Heart left ventricle (tissue), 13 donors: ENCODE measurements around the gene MYBL2.

ENCODE experiments used
- CTCF ChIP-seq, 12 donors: fragments of 200-600 bp; sonication (generic) in 4 of 12; IDR thresholded peaks; one replicate each; pipeline versions ENCODE4 v1.5.0 to v1.8.0; 2018 to 2022; ENCODE audit warnings: antibody characterized with exemption in 12 of 12, mild to moderate bottlenecking in 5 of 12
- POLR2A ChIP-seq, 2 donors: fragments of 450-650 bp; IDR thresholded peaks; one replicate each; pipeline ENCODE4 v1.6.1; 2017; ENCODE audit warnings: antibody characterized with exemption in 2 of 2, mild to moderate bottlenecking in 2 of 2, moderate library complexity in 2 of 2
- donor health status: ischemic (EF 13 %, LVEDD 7.1; RV severe dilation, severe dysfunction).
- donor health status: DM: no; HTN: yes; CAD: no.
- donor health status: DM: no; HTN: no; CAD: no.
- donor health status: ischemic (EF 25% LVEDD 6.9; RV normal size, moderate dysfunction).
- donor health status: ischemic (EF 25% LVEDD 5.7; RV mildly dilated, moderate dysfunction).
- donor health status: ischemic (EF 35%, LVEDD 5.7; RV mildly dilated, moderate dysfunction).
- donor health status: nonischemic (EF 11% LVEDD 7.7; RV severe dilation, severe dysfunction).
- donor health status: DM: yes; HTN: yes; CAD: no.
- donor health status: PGD.
- donor health status: ischemic (EF 29% LVEDD 5.4; RV normal size, mild dysfunction).
- donor health status: nonischemic (EF 23%, LVEDD 6.1; RV moderate dilation, normal function).

GRCh38 chr20:43761386-43762340, 94.7 kb downstream of the MYBL2 start:
- TF ChIP-seq CTCF (IDR thresholded peaks at IDR 0.05) (no peak), POLR2A (IDR thresholded peaks at IDR 0.05) (no peak)
